ENCODE results near the gene SEPTIN8.

The SEPTIN8 gene

GRCh38 chr5:132760601-132761317 lies 16.3 kb downstream of the SEPTIN8 start:
- H3K9ac ChIP-seq (ENCODE audit: low read depth, low read length, poor library complexity, severe bottlenecking): no peak overlapping the region
- no peaks in the 10 kb centered on the region for H3K9me2 ChIP-seq (replicated peaks; ENCODE audit: low read depth, low read length)
- no peaks in the 10 kb centered on the region; the same call in 1 of the 2 replicates for H3K36me3 ChIP-seq (ENCODE audit: insufficient read depth, low read length)
- H3K9me3 ChIP-seq (ENCODE audit: insufficient read depth, low read depth, low read length): no peaks in the 10 kb centered on the region
- no peaks in the 10 kb centered on the region for H3K79me2 ChIP-seq (ENCODE audit: insufficient read depth, low read length)
- no peaks in the 10 kb centered on the region for H3K4me1 ChIP-seq (ENCODE audit: insufficient read depth, low read length, poor library complexity, severe bottlenecking)
- H3K4me3 ChIP-seq (ENCODE audit: low read length, poor library complexity, severe bottlenecking): no peak overlapping the region
- H2AFZ ChIP-seq (ENCODE audit: low read length): no peak overlapping the region
- H3K27me3 ChIP-seq (ENCODE audit: insufficient read depth, low read length, poor library complexity, severe bottlenecking): no peaks in the 10 kb centered on the region
- H4K20me1 ChIP-seq (ENCODE audit: insufficient read depth, low read length, poor library complexity, severe bottlenecking): no peaks in the 10 kb centered on the region
- TF ChIP-seq CTCF (conservative IDR thresholded peaks at IDR 0.05; ENCODE audit: low read length) (no peak), EZH2phosphoT487 (IDR thresholded peaks at IDR 0.05; ENCODE audit: borderline replicate concordance) (no peak)
- no peaks in the 10 kb centered on the region for H3F3A ChIP-seq (ENCODE audit: low read depth)
- no peak overlapping the region for H3K4me2 ChIP-seq (ENCODE audit: low read depth, low read length, poor library complexity, severe bottlenecking)

GRCh38 chr5:132760049-132760420 lies 17.0 kb downstream of the SEPTIN8 start:
- peaks cover 7% of the 10 kb centered on the region for H3K4me1 ChIP-seq (ENCODE audit: insufficient read depth, low read length, poor library complexity, severe bottlenecking)
- no peaks in the 10 kb centered on the region for H3K9me3 ChIP-seq (ENCODE audit: insufficient read depth, low read depth, low read length)
- H3K4me2 ChIP-seq (ENCODE audit: low read depth, low read length, poor library complexity, severe bottlenecking): no peak overlapping the region
- no peak overlapping the region for H3K9ac ChIP-seq (ENCODE audit: low read depth, low read length, poor library complexity, severe bottlenecking)
- no peak overlapping the region for H2AFZ ChIP-seq (ENCODE audit: low read length)
- no peak for TF ChIP-seq EZH2phosphoT487 (IDR thresholded peaks at IDR 0.05; ENCODE audit: borderline replicate concordance)
- TF ChIP-seq CTCF (conservative IDR thresholded peaks at IDR 0.05; ENCODE audit: low read length): no peak
- H3K27me3 ChIP-seq (ENCODE audit: insufficient read depth, low read length, poor library complexity, severe bottlenecking): no peaks in the 10 kb centered on the region
- no peaks in the 10 kb centered on the region for H3F3A ChIP-seq (ENCODE audit: low read depth)
- H3K9me2 ChIP-seq (replicated peaks; ENCODE audit: low read depth, low read length): no peaks in the 10 kb centered on the region
- no peaks in the 10 kb centered on the region for H4K20me1 ChIP-seq (ENCODE audit: insufficient read depth, low read length, poor library complexity, severe bottlenecking)
- H3K4me3 ChIP-seq (ENCODE audit: low read length, poor library complexity, severe bottlenecking): no peak overlapping the region
- H3K36me3 ChIP-seq (ENCODE audit: insufficient read depth, low read length): no peaks in the 10 kb centered on the region; the same call in 1 of the 2 replicates
- H3K79me2 ChIP-seq (ENCODE audit: insufficient read depth, low read length): no peaks in the 10 kb centered on the region

- Histone ChIP-seq H4K20me1 (ENCODE audit: insufficient read depth, low read length, poor library complexity, severe bottlenecking) (no peaks in the 10 kb centered on the region), H3K4me3 (ENCODE audit: low read length, poor library complexity, severe bottlenecking) (no peak overlapping the region), H3K9me2 (replicated peaks; ENCODE audit: low read depth, low read length) (no peaks in the 10 kb centered on the region), H3K4me1 (ENCODE audit: insufficient read depth, low read length, poor library complexity, severe bottlenecking) (peaks cover 11% of the 10 kb centered on the region), H3K9ac (ENCODE audit: low read depth, low read length, poor library complexity, severe bottlenecking) (no peak overlapping the region), H2AFZ (ENCODE audit: low read length) (no peak overlapping the region), H3K36me3 (ENCODE audit: insufficient read depth, low read length) (no peaks in the 10 kb centered on the region; the same call in 1 of the 2 replicates), H3K79me2 (ENCODE audit: insufficient read depth, low read length) (no peaks in the 10 kb centered on the region), H3F3A (ENCODE audit: low read depth) (no peaks in the 10 kb centered on the region), H3K27me3 (ENCODE audit: insufficient read depth, low read length, poor library complexity, severe bottlenecking) (no peaks in the 10 kb centered on the region), H3K4me2 (ENCODE audit: low read depth, low read length, poor library complexity, severe bottlenecking) (no peak overlapping the region), H3K9me3 (ENCODE audit: insufficient read depth, low read depth, low read length) (no peaks in the 10 kb centered on the region)
- TF ChIP-seq CTCF (conservative IDR thresholded peaks at IDR 0.05; ENCODE audit: low read length): no peak
- no peak for TF ChIP-seq EZH2phosphoT487 (IDR thresholded peaks at IDR 0.05; ENCODE audit: borderline replicate concordance)
Observed at GRCh38 chr5:132759114-132760048, 17.7 kb downstream of the SEPTIN8 start.
